Measurements from ENCODE around the gene SPOCK3. TPM values are rescaled to one million over a fixed set of nuclear protein-coding genes. Genes with fewer than 3 reads are reported as not detected.

Gene SPOCK3
- total and polyA plus RNA-seq, 2 of the 13 experiments (the other 11 are each of a cell fraction or from before 2014, with no cell fraction given), result not detected

DNA sequence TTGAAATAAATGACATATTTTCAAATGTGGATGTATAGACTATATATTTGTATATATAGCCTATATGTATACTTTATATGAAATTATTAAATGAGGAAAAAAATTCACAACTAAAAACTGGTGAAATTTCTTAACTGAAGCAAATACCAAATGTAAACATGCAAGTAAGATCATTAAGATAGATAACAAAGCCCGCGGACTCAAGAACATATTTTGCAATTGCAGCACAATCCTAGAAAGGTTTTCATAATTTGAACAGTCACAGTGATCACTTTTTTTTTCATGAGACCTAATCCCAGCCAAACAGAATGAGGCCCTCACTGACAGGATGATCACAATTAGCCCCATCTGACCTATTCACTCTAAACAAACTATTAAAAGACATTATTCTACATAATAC, 123.2 kb downstream of the SPOCK3 start (continued):
- TF ChIP-seq NFE2L1 (CRISPR knock-in tag; IDR thresholded peaks at IDR 0.05; ENCODE audit: borderline replicate concordance) (no peak), POLR2AphosphoS5 (IDR thresholded peaks at IDR 0.05; ENCODE audit: low read depth, low read length) (no peak), ZFP41 (CRISPR knock-in tag; IDR thresholded peaks at IDR 0.05; ENCODE audit: borderline replicate concordance) (no peak), NFKB2 (CRISPR knock-in tag; IDR thresholded peaks at IDR 0.05; ENCODE audit: borderline replicate concordance) (no peak), FLYWCH1 (CRISPR knock-in tag; IDR thresholded peaks at IDR 0.05) (no peak)

GRCh38 chr4:167109859-167110258, 124.4 kb downstream of the SPOCK3 start:
- intact Hi-C loops (cut with micrococcal nuclease; ENCODE audit: unreplicated experiment), result no loop called here
- Histone ChIP-seq H3K9ac (ENCODE audit: insufficient read depth, low read depth, low read length) (no peak overlapping the region), H2AFZ (ENCODE audit: low read length) (no peak overlapping the region), H3K4me3 (replicated peaks in 1 of 3; ENCODE audit: insufficient read depth in 1 of 3, low read depth in 2 of 3, low read length in 3 of 3) (no peak overlapping the region), H4K20me1 (ENCODE audit: insufficient read depth, low read length) (no peaks in the 10 kb centered on the region), H3K27me3 (ENCODE audit: control insufficient read depth in 1 of 2, insufficient read depth in 2 of 2, low read length in 2 of 2) (no peaks in the 10 kb centered on the region), H3K27ac (ENCODE audit: extremely low read length, insufficient read depth, low read length) (no peak overlapping the region), H3K36me3 (replicated peaks in 1 of 2; ENCODE audit: control insufficient read depth in 1 of 2, insufficient read depth in 2 of 2, low read length in 2 of 2) (no peaks in the 10 kb centered on the region), H3K4me2 (ENCODE audit: low read depth, low read length) (no peak overlapping the region), H3K79me2 (ENCODE audit: insufficient read depth, low read length) (no peaks in the 10 kb centered on the region), H3K4me1 (ENCODE audit: insufficient read depth, low read length) (no peaks in the 10 kb centered on the region), H3K9me3 (ENCODE audit: low read length) (no peaks in the 10 kb centered on the region)
- CTCF ChIA-PET (ENCODE audit: low intra/inter-chr PET ratio, low total read pairs), result no interaction called here
- POLR2A ChIA-PET, result no interaction called here
- in situ Hi-C loops (cut with HindIII; ENCODE audit: extremely low pct_ligation_motif_present, low pct_unique_long_range_greater_than_20kb), result no loop called here
- FAIRE-seq (no peak), ATAC-seq (no peak), DNase-seq (ENCODE audit: low spot score) (no peak)
- 32% methylated on average over 3 of the region's 3 CpGs for WGBS (ENCODE audit: low lambda C conversion rate)
- no TSS peak for BruUV-seq (replicated peaks)
- no peak for TF ChIP-seq HDAC2 (CRISPR knock-in tag; IDR thresholded peaks at IDR 0.05)
- TF ChIP-seq ZNF256 (CRISPR knock-in tag; conservative IDR thresholded peaks at IDR 0.05), result no peak
- no peak for TF ChIP-seq ZBTB20 (CRISPR knock-in tag; IDR thresholded peaks at IDR 0.05; ENCODE audit: borderline replicate concordance, low read depth)

- no peak for DNase-seq (ENCODE audit: low spot score)
- ChIA-PET POLR2A (no interaction called here), CTCF (ENCODE audit: low intra/inter-chr PET ratio, low total read pairs) (no interaction called here)
- TF ChIP-seq ZNF709 (CRISPR knock-in tag; IDR thresholded peaks at IDR 0.05) (no peak), E2F1 (CRISPR knock-in tag; IDR thresholded peaks at IDR 0.05) (no peak)
- no peak overlapping the region for H3K4me3 ChIP-seq (replicated peaks in 1 of 3; ENCODE audit: insufficient read depth in 1 of 3, low read depth in 2 of 3, low read length in 3 of 3)
- no peaks in the 10 kb centered on the region for H3K36me3 ChIP-seq (replicated peaks in 1 of 2; ENCODE audit: control insufficient read depth in 1 of 2, insufficient read depth in 2 of 2, low read length in 2 of 2)
- no peaks in the 10 kb centered on the region for H4K20me1 ChIP-seq (ENCODE audit: insufficient read depth, low read length)
- no peaks in the 10 kb centered on the region for H3K4me1 ChIP-seq (ENCODE audit: insufficient read depth, low read length)
- H3K27me3 ChIP-seq (ENCODE audit: control insufficient read depth in 1 of 2, insufficient read depth in 2 of 2, low read length in 2 of 2), result no peaks in the 10 kb centered on the region
- no peak overlapping the region for H3K27ac ChIP-seq (ENCODE audit: extremely low read length, insufficient read depth, low read length)
- no peak for FAIRE-seq
- no peaks in the 10 kb centered on the region for H3K79me2 ChIP-seq (ENCODE audit: insufficient read depth, low read length)
- no peak overlapping the region for H3K4me2 ChIP-seq (ENCODE audit: low read depth, low read length)
- in situ Hi-C loops (cut with HindIII; ENCODE audit: extremely low pct_ligation_motif_present, low pct_unique_long_range_greater_than_20kb) (no loop called here), intact Hi-C loops (cut with micrococcal nuclease; ENCODE audit: unreplicated experiment) (no loop called here)
- no peak for ATAC-seq
- H2AFZ ChIP-seq (ENCODE audit: low read length), result no peak overlapping the region
- H3K9ac ChIP-seq (ENCODE audit: insufficient read depth, low read depth, low read length), result no peak overlapping the region
- BruUV-seq (replicated peaks), result no TSS peak
- H3K9me3 ChIP-seq (ENCODE audit: low read length), result no peaks in the 10 kb centered on the region
Observed at GRCh38 chr4:167105857-167106256, 128.4 kb downstream of the SPOCK3 start.
